Gastroesophageal sphincter (tissue), 3 donors: ENCODE data around the gene HAUS6.

ENCODE experiments used
- EP300 ChIP-seq: sonication (generic); formaldehyde crosslinking; IDR thresholded peaks from one replicate; pipeline ENCODE4 v1.6.1; 2017; ENCODE audit warnings: antibody characterized with exemption, mild to moderate bottlenecking
- POLR2A ChIP-seq, 2 donors: fragments of 450-650 bp; IDR thresholded peaks; one replicate each; pipeline ENCODE4 v1.6.1; 2017; ENCODE audit warnings: antibody characterized with exemption in 2 of 2, mild to moderate bottlenecking in 2 of 2, moderate library complexity in 1 of 2
- POLR2AphosphoS5 ChIP-seq: sonication (generic); formaldehyde crosslinking; IDR thresholded peaks from one replicate; pipeline ENCODE4 v1.6.1; 2017; ENCODE audit warnings: antibody characterized with exemption
- TF ChIP-seq, protein P1 (sequence below), 4 experiments: fragments of 200-600 bp in 2 of 4; fragments of 450-650 bp in 2 of 4; sonication (generic) in 1 of 4; IDR thresholded peaks; one replicate each; pipeline ENCODE4 v1.5.1; 2017 to 2019; ENCODE audit warnings: antibody characterized with exemption in 4 of 4, mild to moderate bottlenecking in 2 of 4, moderate library complexity in 2 of 4

DNA sequence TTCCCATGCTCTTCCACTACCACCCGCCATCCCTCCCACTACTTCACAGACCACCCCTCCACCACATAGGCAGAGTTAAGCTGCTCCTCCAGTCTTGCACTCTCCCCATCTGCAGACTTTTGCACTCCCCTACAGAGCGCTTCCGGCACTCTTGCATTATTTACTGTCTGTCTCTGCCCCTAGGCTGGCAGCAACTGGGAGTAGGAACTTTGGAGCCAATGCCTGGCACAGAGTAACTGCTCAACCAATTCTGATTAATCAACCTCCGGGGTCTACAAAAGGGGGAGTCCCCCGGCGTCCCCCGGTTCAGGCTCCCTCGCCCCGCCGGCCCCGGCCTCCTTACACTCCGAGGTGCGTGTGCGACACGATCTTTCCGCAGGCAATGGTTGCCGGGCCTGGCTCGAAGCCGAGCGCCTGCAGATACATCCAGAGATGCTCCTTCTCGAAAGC, 498 bp downstream of the HAUS6 start:
- TF ChIP-seq, protein P1, sequence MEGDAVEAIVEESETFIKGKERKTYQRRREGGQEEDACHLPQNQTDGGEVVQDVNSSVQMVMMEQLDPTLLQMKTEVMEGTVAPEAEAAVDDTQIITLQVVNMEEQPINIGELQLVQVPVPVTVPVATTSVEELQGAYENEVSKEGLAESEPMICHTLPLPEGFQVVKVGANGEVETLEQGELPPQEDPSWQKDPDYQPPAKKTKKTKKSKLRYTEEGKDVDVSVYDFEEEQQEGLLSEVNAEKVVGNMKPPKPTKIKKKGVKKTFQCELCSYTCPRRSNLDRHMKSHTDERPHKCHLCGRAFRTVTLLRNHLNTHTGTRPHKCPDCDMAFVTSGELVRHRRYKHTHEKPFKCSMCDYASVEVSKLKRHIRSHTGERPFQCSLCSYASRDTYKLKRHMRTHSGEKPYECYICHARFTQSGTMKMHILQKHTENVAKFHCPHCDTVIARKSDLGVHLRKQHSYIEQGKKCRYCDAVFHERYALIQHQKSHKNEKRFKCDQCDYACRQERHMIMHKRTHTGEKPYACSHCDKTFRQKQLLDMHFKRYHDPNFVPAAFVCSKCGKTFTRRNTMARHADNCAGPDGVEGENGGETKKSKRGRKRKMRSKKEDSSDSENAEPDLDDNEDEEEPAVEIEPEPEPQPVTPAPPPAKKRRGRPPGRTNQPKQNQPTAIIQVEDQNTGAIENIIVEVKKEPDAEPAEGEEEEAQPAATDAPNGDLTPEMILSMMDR (IDR thresholded peaks at IDR 0.05) = no peak
- TF ChIP-seq EP300 (no peak), POLR2AphosphoS5 (no peak), POLR2A (IDR thresholded peaks at IDR 0.05) (no peak)
